ENCODE measurements around the gene CPNE5. TPM values are rescaled to one million over a fixed set of nuclear protein-coding genes. Genes with fewer than 3 reads are reported as not detected.

CPNE5 gene
- polyA plus RNA-seq, 1 donor (not counting 4 experiments of a cell fraction or from before 2014, with no cell fraction given): 0.05 TPM

GRCh38 chr6:36808634-36809033 lies 30.6 kb downstream of the CPNE5 start:
- H3K9me3 ChIP-seq (ENCODE audit: control insufficient read depth, low read depth, low read length): no peaks in the 10 kb centered on the region

GRCh38 chr6:36807750-36808149 lies 31.5 kb downstream of the CPNE5 start:
- dilution Hi-C loops (cut with MboI; ENCODE audit: extremely low pct_ligation_motif_present, low sequenced_read_pairs): no loop called here
- H3K4me3 ChIP-seq (ENCODE audit: control insufficient read depth in 2 of 3, extremely low read depth in 1 of 3, insufficient read depth in 2 of 3, low read depth in 1 of 3, low read length in 3 of 3): no peak overlapping the region
- H3K36me3 ChIP-seq (ENCODE audit: control insufficient read depth in 2 of 2, extremely low read depth in 1 of 2, insufficient read depth in 2 of 2, low read length in 2 of 2): no peaks in the 10 kb centered on the region
- no peaks in the 10 kb centered on the region for H4K20me1 ChIP-seq (ENCODE audit: control insufficient read depth, extremely low read depth, insufficient read depth, low read length)
- no peak overlapping the region for H3K27ac ChIP-seq (ENCODE audit: control insufficient read depth, insufficient read depth, low read length)
- H3K79me2 ChIP-seq (ENCODE audit: control insufficient read depth, insufficient read depth, low read length): no peaks in the 10 kb centered on the region
- H3K4me2 ChIP-seq (ENCODE audit: control insufficient read depth, extremely low read depth, insufficient read depth, low read depth, low read length): no peak overlapping the region
- no peak for DNase-seq (ENCODE audit: low read depth, low spot score)
- H2AFZ ChIP-seq (ENCODE audit: control insufficient read depth, low read length): no peak overlapping the region
- H3K9me3 ChIP-seq (ENCODE audit: control insufficient read depth, low read depth, low read length): no peaks in the 10 kb centered on the region
- H3K9ac ChIP-seq (ENCODE audit: control insufficient read depth, extremely low read depth, insufficient read depth, low read length): no peak overlapping the region
- peaks cover 23% of the 10 kb centered on the region for H3K27me3 ChIP-seq (ENCODE audit: control insufficient read depth, extremely low read depth, insufficient read depth, low read length)
- no peak for FAIRE-seq
- H3K4me1 ChIP-seq (ENCODE audit: control insufficient read depth, extremely low read depth, insufficient read depth, low read length): no peaks in the 10 kb centered on the region
- no peak for TF ChIP-seq CTCF (optimal IDR thresholded peaks at IDR 0.05 in 1 of 3, IDR thresholded peaks at IDR 0.05 in 1 of 3, conservative IDR thresholded peaks at IDR 0.05 in 1 of 3; ENCODE audit: extremely low read depth in 1 of 3, insufficient read depth in 2 of 3, low read length in 3 of 3)
- no peak for TF ChIP-seq EZH2 (IDR thresholded peaks at IDR 0.05; ENCODE audit: low read length)
- H3K9me1 ChIP-seq (ENCODE audit: control insufficient read depth, extremely low read depth, insufficient read depth, low read length): no peaks in the 10 kb centered on the region

More at GRCh38 chr6:36808634-36809033, 30.6 kb downstream of the CPNE5 start:
- H2AFZ ChIP-seq (ENCODE audit: control insufficient read depth, low read length): no peak overlapping the region
- peaks cover 23% of the 10 kb centered on the region for H3K27me3 ChIP-seq (ENCODE audit: control insufficient read depth, extremely low read depth, insufficient read depth, low read length)
- no peak overlapping the region for H3K27ac ChIP-seq (ENCODE audit: control insufficient read depth, insufficient read depth, low read length)
- dilution Hi-C loops (cut with MboI; ENCODE audit: extremely low pct_ligation_motif_present, low sequenced_read_pairs): no loop called here
- H3K4me2 ChIP-seq (ENCODE audit: control insufficient read depth, extremely low read depth, insufficient read depth, low read depth, low read length): no peak overlapping the region
- no peak overlapping the region for H3K9ac ChIP-seq (ENCODE audit: control insufficient read depth, extremely low read depth, insufficient read depth, low read length)
- H4K20me1 ChIP-seq (ENCODE audit: control insufficient read depth, extremely low read depth, insufficient read depth, low read length): no peaks in the 10 kb centered on the region
- TF ChIP-seq EZH2 (IDR thresholded peaks at IDR 0.05; ENCODE audit: low read length) (no peak), CTCF (optimal IDR thresholded peaks at IDR 0.05 in 1 of 3, IDR thresholded peaks at IDR 0.05 in 1 of 3, conservative IDR thresholded peaks at IDR 0.05 in 1 of 3; ENCODE audit: extremely low read depth in 1 of 3, insufficient read depth in 2 of 3, low read length in 3 of 3) (no peak)
- FAIRE-seq: no peak
- no peak overlapping the region for H3K4me3 ChIP-seq (ENCODE audit: control insufficient read depth in 2 of 3, extremely low read depth in 1 of 3, insufficient read depth in 2 of 3, low read depth in 1 of 3, low read length in 3 of 3)
- H3K4me1 ChIP-seq (ENCODE audit: control insufficient read depth, extremely low read depth, insufficient read depth, low read length): no peaks in the 10 kb centered on the region
- H3K79me2 ChIP-seq (ENCODE audit: control insufficient read depth, insufficient read depth, low read length): no peaks in the 10 kb centered on the region
- H3K36me3 ChIP-seq (ENCODE audit: control insufficient read depth in 2 of 2, extremely low read depth in 1 of 2, insufficient read depth in 2 of 2, low read length in 2 of 2): no peaks in the 10 kb centered on the region
- no peaks in the 10 kb centered on the region for H3K9me1 ChIP-seq (ENCODE audit: control insufficient read depth, extremely low read depth, insufficient read depth, low read length)
- DNase-seq (ENCODE audit: low read depth, low spot score): no peak

Data from keratinocyte (primary cell).